ENCODE data around the gene EIF4ENIF1.
"Not testable (repeated sequence)": the region's sequence is repeated elsewhere in the genome, so short reads cannot be mapped to it uniquely, and the experiment has no call there.

Gene EIF4ENIF1

DNA sequence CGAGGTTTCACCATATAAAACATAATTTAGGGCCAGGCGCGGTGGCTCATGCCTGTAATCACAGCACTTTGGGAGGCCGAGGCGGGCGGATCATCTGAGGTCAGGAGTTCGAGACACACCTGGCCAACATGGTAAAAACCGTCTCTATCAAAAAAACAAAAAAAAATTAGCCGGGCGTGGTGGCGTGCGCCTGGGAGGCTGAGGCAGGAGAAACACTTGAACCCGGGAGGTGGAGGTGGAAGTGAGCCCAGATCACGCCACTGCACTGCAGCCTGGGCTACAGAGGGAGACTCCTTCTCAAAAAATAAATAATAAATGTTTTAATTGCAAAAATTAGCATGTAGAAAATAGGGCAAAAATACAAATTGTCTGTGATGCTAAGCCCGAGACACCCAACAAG, 5.7 kb upstream of the EIF4ENIF1 start:
- no peak for DNase-seq (ENCODE audit: low spot score)

DNA sequence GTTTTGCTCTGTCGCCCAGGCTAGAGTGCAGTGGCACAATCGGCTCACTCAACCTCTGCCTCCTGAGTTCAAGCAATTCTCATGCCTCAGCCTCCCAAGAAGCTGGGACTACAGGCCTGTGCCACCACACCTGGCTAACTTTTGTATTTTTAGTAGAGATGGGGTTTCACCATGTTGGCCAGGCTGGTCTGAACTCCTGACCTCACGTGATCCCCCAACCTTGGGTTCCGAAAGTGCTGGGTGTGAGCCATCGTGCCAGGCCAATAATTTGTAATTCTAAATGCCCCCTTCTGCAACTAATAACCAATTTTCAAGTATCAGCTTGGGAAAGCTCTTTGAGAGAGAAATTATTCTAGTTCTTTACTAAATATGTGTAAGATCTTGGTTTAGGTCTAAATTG, 3.7 kb upstream of the EIF4ENIF1 start:
- DNase-seq (ENCODE audit: low spot score), result not testable (repeated sequence)

DNA sequence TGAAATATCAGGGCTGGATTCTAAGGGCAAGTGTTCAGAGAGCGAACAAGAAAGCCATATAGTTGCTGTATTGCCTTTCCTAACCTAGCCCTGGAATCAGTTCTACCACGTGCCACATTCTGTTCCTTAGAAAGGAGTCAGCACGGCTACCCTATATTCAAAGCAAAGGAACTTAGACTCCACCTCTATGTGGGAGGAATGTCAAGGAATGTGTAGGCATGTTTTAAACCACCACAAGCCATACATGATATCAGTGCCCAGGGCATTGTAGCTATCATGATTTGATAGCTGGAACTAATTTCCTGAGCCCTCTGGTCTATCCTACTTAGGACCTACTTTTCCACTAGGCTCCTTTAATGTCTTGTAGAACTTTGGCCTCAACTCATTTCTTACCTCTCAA, 2.5 kb upstream of the EIF4ENIF1 start:
- no peak for DNase-seq (ENCODE audit: low spot score)

DNA sequence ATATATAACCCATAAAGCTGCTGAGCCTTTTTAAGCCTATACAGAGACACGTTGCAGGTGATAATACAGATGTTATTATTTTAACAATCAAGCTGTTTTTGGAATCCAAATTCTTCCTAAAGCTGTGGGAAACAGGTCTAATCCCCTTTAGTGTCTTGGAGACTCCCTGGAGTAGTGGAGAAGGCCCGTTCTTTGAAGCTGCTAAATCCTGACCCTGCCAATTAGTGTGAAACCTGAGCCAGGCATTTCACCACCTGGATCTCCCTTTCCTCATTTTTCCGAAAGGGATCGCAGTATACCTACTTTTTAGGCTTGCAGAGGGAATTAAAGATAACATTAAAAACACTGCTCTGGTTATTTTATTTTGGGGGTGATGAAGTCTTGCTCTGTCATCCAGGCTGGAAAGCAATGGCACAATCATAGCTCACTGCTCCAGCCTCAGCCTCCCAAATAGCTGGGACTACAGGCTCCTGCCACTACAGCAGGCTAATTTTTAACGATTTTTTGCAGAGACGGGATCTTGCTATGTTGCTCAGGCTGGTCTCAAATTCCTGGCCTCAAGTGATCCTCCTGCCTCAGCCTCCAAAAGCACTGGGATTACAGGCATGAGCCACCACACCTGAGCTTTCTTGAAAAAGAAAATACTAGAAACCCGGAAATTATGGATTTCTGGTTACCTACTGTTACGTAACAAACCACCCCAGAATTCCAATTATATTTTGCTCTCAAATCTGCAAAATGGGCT, 1.7 kb upstream of the EIF4ENIF1 start:
- DNase-seq (ENCODE audit: low spot score), result no peak

DNA sequence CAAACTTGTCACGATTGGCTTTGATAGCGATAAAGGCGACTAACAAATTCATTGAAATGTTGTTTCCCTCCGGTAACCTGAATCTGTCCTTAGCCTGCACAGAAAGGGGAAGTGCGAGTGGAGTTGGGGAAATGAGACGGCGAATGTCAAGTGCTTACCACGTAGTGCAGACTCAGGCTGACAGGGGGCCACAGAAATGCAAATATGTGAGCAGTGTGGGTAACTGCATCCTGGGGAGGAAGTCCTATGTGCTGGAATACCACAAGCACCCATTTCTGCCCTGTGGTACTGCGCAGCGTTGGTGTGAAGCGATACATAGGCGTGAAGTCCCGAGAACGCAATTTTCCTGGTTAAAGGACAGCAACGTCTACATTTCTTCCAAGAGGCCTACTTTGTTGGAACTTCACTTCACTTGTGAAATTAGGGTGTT, 869 bp upstream of the EIF4ENIF1 start:
- peak; percentile 65 for DNase-seq (ENCODE audit: low spot score)

DNA sequence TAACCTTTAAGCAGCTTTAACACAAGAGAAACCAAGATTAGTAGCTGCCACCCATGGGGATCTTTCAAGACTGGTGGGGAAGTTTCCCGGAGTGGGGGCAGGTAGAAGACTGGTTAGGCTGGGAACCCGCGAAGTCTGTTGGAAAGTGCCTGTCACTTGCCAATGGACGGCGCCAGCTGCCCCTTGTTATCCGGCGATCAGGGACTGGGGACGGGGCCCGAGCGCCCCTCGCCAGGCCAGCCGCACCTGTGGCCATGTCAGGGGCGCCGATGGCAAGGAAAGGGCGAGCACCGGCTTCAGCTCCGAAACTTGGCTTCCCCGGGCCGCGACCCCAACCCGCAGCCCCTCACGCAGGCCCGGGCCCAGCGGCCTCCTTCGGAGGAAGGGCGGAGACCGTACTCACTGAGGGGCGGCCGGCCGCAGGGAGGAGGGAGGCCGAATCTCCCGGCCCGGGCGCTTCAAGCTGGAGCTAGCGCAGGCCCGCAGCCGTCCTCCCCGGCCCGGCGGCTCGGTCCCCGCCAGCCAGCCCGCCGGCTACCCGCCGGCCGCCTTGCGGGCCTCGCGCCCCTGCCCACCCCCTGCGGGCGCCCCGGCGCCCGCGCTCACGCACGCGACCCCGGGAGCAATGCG, 539 bp downstream of the EIF4ENIF1 start:
- peak; percentile 79 for DNase-seq (ENCODE audit: low spot score)

DNA sequence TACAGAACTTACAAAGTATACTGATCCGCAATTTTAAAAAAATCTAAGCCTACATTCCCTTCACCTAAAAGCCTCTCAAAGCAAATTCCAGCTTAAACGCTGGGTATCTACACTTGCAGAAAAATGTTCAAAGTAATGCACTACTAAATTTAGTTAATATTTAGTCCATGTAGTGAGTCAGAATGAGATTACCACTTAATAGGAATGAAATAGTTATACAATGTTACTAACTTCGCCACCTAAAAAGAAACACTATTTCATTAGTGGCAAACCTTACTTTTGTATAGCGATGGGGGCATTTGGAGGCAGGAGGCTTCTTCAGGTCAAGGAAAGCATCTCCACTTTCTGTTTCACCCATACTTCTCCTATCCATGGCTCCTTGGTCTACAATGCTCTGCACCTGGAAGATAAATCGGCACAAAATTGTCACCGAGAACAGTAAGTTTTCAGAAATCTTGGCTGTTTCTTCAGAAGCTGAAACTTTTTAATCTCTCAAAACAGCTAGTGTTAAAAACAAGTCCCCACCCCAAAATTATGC, 1.2 kb downstream of the EIF4ENIF1 start:
- no peak for DNase-seq (ENCODE audit: low spot score)

DNA sequence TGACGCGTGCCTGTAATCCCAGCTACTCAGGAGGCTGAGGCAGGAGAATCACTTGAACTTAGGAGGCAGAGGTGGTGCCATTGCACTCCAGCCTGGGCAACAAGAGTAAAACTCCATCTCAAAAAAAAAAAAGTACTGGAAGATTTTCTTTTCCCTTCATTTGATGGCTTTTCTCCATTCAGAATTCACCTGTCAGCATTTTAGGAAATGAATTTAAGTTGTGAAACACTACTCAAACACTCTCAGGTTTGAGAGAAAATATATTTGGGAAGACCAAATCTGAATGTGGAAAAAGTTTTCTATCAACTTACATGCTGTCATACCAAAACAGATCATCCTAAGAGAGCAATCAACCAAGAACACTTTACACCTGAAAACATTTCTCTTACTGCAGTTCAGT, 2.7 kb downstream of the EIF4ENIF1 start:
- DNase-seq (ENCODE audit: low spot score), result no peak

DNA sequence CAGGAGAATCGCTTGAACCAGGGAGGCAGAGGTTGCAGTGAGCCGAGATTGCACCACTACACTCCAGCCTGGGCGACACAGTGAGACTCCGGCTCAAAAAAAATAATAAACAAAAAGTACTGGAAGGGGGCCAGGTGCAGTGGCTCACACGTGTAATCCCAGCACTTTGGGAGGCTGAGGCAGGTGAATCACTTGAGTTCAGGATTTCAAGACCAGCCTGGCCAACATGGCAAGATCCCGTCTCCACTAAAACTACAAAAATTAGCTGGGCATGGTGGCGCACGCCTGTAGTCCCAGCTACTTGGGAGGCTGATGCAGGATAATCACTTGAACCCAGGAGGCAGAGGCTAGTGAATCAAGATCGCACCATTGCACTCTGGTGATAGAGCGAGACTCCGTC, 3.3 kb downstream of the EIF4ENIF1 start:
- DNase-seq (ENCODE audit: low spot score), result not testable (repeated sequence)

DNA sequence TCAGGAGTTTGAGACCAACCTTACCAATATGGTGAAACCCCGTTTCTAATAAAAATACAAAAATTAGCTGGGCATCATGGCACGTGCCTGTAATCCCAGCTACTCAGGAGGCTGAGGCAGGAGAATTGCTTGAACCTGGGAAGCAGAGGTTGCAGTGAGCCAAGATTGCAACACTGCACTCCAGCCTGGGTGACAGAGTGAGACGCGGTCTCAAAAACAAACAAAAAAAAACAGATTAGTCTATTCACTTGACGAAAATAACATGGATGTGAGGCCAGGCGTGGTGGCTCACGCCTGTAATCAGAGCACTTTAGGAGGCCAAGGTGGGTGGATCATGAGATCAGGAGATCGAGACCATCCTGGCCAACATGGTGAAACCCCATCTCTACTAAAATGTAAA, 7.2 kb downstream of the EIF4ENIF1 start:
- DNase-seq (ENCODE audit: low spot score), result not testable (repeated sequence)

DNA sequence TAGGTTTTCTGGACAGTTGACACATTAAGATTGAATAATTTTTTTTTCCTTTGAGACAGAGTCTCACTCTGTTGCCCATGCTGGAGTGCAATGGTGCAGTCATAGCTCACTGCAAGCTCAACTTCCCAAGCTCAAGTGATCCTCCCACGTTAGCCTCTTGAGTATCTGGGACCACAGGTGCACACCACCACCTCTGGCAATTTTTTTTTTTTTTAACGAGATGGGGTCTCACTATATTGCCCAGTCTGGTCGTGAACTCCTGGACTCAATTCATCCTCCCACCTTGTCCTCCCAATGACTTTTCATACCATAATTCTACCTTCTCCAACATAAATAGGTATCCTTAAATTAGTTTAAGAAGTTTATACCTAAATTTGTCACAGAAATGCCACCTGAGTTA, 8.5 kb downstream of the EIF4ENIF1 start:
- no peak for DNase-seq (ENCODE audit: low spot score)

DNA sequence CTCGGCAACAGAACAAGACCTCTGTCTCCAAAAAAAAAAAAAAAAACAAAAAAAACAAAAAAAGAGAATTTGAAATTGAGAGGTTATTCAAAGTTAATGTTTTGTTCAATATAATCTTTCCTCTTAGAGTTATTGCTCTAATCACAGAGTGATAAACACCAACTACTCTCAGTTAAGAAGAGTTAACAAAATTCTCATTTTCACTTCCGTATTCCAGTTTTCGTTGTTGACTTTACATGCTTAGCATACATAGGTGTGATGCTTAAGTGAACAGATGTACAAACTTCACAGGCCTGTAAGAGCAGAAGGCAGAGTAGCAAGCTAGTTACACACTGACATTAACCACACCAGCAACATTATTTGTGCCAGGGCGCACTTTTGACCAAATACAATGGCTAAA, 12.3 kb downstream of the EIF4ENIF1 start:
- DNase-seq (ENCODE audit: low spot score), result no peak

DNA sequence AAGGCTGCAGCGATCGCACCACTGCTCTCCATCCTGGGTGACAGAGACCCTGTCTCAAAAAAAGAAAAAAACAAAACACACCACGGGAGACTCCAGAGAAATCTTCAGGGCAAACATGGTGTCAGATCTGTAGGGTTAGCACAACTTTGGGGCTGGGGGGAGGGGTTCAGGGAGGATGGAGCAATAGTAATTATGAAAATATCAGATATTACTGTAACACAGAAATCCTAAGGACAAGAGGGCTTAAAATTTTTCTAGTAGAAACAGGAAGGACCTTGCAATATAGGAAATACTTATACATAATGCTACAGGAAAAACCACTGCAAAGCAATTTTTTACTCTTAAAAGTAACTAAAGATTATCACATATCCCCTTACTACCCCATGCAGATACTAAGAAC, 13.8 kb downstream of the EIF4ENIF1 start:
- DNase-seq (ENCODE audit: low spot score), result no peak

DNA sequence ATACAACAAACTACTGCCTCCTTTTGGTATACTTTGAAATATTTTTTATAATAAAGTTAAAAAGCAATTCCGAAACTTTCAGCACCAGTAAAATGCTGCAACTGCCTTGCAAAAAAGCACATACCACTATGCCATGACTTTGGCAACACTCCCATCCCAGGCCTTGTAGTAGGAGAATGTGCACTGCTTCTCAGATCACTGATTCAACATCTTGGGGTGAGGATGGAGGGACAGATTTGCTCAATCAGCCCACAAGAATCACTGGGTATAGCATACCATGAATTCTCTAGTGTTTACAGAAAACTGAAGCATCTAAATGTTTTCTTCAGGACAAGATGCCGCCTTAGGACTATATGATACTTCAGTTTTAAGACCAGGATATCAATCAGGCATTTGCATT, 14.9 kb downstream of the EIF4ENIF1 start:
- DNase-seq (ENCODE audit: low spot score), result peak; percentile 75

DNA sequence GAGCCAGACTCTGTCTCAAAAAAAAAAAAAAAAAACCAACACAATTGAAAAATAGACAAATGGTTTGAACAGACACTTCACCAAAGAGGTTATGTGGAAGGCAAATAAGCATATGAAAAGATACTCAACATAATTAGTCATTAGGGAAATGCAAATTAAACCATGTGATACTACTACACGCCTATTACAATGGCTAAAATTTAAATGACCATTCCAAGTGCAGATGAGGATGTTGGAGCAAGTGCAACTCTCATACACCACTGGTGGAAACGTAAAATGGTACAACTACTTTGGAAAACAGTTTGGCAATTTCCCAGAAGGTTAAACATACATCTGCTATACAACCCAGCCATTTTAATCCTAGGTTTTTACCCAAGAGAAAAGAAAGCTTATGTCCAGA, 24.3 kb downstream of the EIF4ENIF1 start:
- DNase-seq (ENCODE audit: low spot score), result no peak

DNA sequence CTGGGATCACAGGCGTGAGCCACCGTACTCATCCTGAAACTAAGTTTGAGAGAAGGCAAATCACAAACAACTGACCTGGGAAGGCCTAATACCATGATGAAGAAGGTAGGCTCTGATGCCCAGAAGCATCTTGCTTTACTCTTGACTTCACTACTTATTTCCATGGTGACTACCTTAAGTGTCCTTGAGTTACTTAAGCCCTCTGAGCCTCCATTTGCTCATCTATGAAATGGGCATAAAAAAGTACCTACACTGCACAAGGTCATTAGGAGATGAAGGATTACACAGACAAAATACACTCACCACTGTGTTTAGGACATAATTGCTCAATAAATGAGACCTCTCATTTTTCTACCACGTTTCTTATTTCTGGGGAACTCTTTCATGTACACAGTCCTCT, 27.9 kb downstream of the EIF4ENIF1 start:
- no peak for DNase-seq (ENCODE audit: low spot score)

DNA sequence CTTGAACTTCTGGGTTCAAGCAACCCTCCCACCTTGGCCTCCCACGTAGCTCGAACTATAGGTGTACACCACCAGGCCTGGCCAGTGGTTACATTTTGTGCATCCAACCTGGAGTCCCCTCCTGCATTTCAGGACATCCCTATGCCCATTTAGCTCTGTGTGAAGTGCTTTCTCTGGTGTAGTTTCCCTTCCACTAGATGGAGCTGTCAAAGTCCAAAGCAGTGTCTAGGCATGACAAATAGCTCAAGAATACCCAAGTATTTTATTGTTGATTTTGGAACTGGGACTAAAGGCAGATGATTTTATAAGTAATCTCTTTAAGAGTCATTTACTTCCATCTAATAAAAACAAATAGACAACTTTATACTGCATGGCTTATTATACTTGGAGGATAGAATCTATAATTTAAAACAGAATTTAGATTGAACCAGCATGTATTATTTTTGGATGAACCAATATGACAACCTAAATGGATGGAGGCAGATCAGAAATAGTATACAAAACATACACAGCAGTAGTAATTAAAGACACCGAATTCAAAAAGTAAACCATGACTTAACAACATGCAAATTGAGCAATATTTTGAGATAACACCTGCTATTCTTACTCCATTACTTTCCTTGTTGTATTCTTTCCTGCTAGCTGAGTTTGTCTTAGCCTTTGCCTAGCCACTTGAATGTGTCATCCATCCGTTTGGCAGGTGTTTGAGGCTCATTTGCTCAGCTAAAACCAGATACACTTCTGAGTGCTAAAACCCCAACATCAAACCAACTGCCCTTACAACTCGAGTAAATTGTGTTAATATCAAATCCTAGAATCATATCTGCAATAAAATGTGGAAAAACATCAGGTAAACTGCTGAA, 37.7 kb downstream of the EIF4ENIF1 start:
- peak; percentile 68 for DNase-seq (ENCODE audit: low spot score)

DNA sequence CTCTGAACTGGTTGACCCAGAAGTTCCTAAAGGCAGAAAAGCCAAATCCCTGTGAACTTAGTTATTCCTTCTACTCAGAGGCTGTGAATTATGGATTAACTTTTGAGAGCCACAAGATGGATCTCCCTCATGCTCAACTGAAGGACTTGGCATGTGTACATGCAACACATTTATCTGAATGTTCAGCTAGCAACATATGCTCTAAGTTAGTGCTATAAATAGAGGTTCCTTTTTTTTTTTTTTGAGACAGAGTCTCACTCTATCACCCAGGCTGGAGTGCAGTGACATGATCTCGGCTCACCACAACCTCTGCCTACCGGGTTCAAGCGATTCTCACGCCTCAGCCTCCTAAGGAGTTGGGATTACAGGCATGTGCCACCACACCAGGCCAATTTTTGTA, 40.1 kb downstream of the EIF4ENIF1 start:
- DNase-seq (ENCODE audit: low spot score), result no peak

DNA sequence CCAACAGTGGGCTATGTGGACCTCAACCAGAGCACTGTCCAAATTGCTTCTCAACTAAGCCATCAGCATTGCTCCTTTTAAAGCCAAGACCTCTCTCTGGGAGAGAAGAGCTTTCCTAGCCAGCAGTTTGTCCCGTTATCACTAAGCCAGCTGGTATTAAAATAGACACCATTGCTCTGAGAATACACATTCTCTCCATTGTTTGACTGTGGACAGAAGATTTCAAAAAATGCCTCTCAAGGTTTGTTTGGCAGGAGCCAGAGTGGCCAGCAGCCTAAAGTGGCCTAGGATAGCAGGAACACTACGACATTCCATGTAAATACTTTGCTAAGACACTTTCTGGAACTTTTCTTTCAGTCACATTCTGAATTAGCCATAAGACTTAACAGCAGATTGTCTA, 41.3 kb downstream of the EIF4ENIF1 start:
- DNase-seq (ENCODE audit: low spot score), result no peak

DNA sequence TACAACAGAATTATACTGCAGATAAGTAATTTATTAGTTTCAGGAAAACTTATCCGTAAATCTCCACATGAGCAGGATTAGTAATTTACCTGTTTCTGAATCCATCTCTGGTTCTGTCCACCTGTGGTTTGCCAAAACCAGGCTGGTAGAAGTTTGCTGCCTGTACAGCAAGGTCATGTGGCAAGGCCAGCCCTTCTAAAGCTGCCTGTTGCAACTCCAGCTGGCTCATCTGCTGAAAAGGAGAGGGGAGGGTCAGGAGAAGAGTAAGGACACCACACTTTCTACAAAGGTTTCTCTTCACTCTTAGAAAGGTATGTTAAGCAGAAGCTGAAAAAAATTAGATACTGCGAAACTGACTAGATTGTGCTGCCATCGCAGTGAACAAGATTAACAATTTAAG, 42.3 kb downstream of the EIF4ENIF1 start:
- no peak for DNase-seq (ENCODE audit: low spot score)

DNA sequence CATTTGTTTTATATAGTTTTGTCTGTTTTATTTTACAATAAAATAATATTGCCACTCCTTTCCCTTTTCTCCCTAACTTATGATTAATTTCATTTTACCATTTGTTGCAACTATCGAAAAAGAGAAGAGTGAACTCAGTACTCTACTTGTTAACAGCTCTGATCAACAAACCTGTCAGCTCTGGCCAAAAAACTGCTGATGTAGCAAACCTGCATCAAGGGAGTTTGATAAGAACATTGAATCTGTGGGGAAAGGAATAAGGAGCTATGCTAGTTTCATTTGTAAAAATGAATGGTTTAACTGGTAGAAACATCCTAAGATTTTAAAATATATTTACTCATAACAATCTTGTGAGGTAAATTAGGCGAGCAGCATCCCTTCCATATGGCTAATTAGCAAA, 42.9 kb downstream of the EIF4ENIF1 start:
- no peak for DNase-seq (ENCODE audit: low spot score)

DNA sequence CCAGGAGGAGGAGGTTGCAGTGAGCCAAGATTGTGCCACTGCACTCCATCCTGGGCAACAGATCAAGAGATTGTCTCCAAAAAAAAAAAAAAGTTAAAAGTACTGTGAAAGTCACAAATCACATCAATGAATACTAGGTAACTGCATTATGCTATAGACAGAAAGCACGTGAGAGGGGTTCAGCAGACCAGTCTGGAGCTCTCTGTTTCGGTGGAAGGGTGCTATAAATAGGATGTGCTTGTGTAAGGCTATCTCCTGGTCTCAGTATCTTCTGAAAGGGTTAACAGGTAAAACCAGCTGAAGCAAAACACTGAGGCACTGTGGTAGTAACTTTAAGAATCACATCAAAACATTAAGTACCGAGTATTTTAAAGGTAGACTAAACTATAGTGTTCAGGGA, 43.4 kb downstream of the EIF4ENIF1 start:
- no peak for DNase-seq (ENCODE audit: low spot score)

DNA sequence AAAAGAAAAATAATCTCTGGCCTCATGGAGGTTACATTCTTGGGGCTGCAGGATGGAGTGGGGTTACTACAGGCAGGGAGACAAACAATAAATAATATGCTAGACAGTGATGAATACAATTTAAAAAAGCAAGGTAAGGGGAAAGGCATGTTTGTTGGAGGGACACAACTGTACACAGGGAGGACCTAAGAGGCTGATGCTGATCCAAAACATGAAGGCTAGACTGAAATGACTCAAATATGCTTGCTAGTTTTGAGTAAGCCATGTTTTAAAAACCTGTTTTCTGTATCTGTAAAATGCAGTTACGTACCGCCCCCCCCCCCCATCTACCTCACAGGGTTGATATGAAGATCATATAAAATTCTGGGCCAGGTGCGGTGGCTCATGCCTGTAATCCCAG, 44.0 kb downstream of the EIF4ENIF1 start:
- DNase-seq (ENCODE audit: low spot score), result no peak
